NCI-H128 (cell line): ENCODE measurements around the gene NTRK2.

Source experiments
- DNase-seq: peaks from one replicate; lab custom pipeline; 2025; ENCODE audit not compliant: unreplicated experiment; lab: John Stamatoyannopoulos, UW

The NTRK2 gene

DNA sequence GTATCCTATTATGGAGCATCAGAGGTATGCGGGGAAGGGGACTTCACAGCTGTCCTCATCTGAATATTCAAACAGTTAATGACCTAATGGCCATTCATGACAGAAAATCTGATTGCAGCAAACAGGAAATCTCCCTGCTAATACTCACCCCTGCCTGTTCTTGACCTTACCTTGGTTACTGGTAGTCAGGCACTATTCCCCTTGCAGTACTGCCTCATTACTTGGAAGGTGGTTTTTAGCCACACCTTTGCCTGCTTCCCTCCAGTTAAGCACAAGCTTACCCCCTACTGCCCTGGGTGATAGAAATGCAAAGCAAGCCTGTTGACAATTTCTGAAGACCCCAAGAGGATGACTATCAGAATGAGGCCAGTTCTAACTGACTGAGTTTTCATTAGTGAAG, 332.4 kb downstream of the NTRK2 start:
- no peak for DNase-seq

DNA sequence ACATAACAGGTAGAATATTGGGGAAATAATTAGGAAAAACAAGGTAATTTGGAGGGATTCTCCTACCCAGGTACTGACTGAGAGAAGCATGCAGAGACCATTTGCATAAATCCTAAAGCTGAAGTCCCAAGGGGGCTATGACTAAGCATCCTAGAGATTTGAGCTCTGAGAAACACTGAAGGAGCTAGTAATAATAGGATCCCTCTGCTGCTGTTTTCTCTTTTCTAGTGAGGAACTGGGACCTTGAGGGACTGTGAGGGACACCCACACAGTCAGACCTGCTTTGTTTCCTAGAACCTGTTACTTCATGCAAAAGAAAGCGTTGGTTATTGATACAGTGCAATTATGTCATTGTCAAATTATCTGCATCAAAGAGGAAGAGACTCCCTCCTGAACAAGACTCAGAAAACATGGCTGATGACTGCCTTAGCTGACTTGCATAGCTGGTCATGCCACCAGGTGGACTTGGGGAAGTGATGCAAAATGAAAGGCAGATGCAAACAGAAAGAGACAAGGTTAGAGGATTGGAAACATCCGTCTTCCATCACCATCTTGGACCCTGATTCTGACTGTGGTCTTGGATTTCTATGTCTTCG, 335.4 kb downstream of the NTRK2 start:
- no peak for DNase-seq

DNA sequence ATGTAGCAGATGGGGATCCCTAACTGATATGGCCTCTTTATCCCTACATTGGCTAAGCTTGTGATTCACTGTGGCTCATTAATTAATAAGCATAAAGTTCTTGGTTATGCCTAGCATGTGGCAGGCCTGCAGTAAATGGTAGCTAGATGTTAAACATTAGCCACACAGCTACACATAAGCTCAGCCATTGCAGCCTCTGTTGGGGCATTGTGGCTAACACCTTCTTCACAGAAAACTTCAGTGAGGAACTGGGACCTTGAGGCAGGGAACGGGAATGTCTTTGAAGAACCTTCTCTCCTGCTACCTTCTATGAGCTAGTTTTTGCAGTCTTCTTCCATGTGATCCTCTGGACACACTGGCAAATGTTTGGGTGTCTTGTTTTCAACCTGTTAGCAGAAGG, 338.2 kb downstream of the NTRK2 start:
- no peak for DNase-seq

DNA sequence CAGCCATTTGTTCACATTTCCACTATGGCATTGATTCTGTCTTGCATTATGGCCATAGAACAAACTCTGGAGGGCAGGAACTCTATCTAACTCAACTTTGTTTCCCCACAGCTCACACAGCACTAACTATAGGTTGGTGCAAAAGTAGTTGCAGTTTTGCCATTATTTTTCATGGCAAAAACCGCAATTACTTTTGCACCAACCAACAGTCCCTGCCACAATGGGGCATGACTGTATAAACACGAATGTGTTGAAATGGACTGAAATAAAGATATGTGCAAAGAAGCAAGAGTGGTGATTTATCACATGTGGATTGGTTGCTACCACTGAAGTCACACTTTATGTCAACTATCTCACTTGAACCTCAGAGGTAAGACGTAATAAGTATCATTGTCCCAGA, 338.7 kb downstream of the NTRK2 start:
- no peak for DNase-seq

DNA sequence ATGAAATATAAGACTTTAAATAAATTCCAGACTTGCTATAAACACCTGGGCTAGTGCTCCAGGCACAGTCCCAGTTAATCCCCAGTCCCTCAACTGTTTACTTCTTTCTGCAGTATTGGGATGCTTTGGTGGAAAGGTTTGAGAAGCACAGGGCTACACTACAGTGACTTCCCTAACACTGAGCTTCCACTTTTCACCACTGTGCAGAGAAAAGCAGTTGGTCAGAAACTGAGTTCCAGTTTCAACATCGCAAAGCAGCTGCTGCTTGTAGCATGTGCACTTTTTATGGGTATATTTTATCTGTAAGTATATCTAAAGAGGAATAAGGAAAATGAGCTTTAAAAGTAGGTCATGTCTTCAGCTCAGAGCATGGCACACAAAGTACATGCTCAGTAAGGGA, 339.7 kb downstream of the NTRK2 start:
- DNase-seq, result no peak

DNA sequence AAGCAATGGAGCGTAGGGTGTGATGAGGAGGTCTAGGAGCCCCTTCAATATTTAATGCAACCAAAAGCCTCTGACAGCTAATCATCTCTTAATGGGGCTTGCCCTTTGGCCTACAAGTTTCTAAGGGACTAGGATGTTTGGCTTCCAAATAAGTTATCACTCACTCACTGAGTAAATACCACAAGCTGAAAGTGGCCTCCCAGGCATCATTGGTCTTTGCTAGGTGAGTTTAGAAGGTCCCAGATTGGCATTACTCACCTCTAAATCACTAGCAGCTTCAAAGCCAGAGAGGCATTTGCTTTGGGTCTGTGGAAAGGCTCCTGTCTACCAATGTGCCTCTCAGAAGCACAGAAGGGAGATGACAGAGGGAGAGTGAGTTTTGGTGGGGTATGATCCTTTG, 344.2 kb downstream of the NTRK2 start:
- no peak for DNase-seq

DNA sequence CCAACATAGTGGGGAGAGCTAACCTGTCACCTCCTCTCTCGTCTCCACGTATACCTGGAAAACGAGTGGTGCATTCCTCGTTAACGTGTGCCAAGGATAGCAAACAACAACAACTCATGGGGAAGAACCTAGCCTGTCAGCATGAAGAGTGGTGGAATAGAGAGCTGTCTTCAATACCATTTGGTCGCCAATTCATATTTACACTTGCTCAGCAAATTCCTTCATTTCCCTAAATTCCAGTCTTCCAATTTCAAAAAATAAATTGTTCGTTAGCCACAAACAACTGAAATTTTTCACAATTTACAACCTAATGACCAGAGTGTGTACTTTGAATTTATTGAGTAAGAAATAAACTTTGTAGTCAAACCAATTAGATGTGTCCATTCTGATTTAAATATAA, 344.8 kb downstream of the NTRK2 start:
- no peak for DNase-seq

DNA sequence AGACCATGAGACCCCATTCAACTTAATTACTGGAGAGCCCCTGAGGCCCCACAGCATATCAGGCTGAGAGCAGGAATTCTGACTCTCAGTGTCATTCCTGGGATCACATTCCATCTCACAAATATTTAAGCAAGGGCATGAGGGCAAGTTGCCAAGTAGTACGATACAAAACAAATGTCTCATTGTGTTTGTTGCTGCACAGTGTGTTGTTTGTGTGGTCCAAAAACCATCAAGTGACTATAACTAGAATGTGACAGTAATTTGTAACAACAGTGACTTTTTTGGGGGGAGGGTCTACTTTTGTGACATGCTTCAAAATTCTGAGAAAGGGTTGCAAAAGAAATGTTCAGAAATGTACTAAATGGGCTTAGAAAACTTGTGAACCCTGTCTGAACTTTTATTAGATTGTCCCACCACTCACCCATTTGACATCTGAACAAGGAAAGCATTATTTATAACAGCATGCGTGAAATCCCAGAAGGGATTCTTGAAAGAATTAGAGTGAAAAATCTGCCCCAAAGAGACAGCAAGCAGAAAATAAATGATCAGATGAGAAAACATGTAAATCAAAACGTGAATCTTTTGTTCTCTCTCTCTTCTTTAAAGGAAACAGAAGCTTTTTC, 347.0 kb downstream of the NTRK2 start:
- DNase-seq, result no peak

DNA sequence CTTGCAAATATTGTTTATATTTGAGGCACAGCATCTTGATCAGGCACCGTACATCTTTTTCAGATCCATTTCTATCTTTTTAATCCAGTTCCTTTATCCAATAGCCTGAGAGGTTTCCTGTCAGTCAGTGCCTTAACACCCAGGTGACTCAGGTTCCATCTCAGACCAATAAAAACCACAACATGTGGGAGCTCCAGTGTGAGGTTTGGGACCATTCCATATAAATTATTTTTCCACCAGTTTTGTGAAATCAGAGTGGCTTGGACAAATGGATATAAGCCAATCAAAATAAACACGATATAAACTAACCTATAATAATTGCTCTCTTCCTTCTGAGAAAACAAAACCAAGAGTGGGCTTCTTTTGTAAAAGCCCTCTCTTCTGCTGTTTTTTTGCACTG, 351.3 kb downstream of the NTRK2 start:
- no peak for DNase-seq

DNA sequence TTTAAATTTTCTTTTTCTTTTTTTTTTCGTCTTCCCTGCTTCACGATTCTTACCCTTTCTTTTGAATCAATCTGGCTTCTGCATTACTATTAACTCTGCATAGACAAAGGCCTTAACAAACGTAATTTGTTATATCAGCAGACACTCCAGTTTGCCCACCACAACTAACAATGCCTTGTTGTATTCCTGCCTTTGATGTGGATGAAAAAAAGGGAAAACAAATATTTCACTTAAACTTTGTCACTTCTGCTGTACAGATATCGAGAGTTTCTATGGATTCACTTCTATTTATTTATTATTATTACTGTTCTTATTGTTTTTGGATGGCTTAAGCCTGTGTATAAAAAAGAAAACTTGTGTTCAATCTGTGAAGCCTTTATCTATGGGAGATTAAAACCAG, 352.2 kb downstream of the NTRK2 start:
- no peak for DNase-seq

DNA sequence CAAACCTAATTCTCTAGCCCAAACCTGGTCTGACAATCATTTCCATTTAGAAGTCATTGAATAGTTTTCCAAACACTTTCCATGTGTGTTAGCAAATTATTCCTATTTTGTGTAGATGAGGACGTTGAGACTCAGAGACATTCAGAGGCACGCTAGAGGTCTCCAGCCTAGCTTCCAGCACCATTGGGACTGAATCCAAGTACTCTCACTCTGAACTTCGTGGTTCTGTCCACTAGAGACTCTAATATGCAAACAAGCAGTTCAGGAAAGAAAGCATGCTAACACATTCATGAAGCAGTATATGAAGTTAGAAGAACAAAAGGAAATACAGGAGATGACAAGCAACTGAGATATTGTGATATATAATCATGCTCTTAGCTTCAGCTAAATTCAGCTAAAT, 354.8 kb downstream of the NTRK2 start:
- no peak for DNase-seq

DNA sequence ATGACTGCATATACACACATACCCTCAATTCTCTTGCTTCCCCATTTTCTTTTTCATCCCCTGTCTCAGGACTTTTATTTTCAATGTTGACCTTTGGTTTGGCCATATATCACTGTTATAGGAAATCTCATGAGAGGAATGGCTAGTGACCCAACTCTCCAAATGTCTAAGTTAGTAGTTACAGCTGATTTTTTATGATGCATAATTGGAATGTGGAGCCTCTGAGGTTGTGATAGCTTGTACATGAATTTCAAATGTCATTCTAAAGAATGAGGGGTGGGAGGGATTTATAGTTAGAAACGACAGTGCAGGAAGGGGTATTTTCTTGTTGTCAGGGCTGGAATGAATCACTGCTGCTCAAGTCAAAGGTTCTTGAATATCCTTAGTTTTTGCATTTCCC, 356.1 kb downstream of the NTRK2 start:
- DNase-seq, result no peak

DNA sequence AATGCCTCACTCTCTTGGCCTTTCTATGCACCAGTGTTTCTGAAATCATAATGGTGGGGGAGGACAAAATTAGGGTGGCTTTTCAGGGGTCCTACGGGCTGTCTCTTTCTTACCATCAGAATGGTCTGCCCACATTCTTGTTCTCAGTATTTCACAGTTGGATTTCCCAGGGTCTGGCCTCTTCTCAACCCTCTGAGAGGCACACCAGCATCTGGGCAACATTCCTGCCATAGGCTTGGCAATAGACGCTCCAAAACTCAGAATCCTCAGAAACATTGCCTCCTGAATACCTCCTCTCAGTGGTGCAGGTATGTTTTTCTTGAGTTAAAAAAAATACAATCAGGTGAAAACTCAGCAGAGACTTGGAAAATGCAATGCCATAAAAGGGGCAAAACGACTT, 358.3 kb downstream of the NTRK2 start:
- no peak for DNase-seq

DNA sequence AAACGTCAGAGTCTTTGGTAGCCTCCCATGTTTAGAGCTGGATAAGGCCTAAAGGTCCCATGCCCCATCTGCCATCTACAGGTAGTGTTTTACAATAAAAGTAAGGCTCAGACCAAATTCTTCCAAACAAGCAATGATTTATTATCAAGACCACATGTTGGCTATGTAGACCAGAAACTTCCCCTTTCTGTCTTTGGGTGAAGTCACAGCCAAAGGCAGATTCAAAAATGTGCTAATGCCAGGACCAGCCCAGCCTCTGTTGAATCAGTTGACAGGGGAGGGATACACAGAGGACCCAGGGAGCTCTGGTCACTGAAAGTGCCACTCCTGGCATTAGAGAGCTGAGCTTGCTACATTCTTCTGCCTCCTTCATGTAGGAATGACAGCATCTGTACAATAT, 360.8 kb downstream of the NTRK2 start:
- DNase-seq, result no peak

DNA sequence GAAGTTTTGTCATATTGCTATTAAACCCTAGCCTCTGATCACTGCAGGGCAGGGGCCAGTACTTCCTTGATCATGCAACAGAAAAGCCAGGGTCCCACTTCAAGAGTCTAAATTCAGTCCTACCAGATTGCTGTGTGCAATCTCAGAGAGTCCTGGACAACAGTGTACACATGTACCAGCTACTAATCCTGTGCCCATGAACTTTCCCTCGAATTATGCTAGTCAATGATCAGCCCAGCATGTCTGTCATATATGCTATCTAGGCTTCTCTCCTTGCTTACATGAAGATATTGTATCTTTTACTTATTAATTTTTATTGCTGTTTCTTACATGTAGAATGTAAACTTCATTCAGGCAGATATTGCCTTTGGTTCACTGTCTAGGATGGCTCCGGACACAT, 367.0 kb downstream of the NTRK2 start:
- DNase-seq, result no peak

DNA sequence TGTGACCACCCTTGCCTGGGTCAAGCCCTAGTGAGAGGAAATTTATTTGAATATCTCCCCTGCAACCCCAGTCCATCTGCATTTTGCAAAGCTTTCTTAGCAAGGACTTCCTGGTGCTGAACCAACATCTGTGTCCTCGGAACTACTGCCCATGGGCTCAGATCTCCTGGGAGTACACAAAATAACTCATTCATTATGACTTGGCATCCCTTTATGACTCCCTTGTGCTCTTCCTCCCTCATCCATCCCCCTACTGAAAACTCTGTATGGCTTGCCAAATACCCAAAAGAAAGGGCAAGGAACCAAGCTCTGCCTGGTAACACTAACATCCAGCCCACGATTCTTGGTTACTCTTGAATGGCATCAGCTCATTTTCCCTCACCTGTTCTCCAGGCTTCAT, 368.5 kb downstream of the NTRK2 start:
- no peak for DNase-seq

DNA sequence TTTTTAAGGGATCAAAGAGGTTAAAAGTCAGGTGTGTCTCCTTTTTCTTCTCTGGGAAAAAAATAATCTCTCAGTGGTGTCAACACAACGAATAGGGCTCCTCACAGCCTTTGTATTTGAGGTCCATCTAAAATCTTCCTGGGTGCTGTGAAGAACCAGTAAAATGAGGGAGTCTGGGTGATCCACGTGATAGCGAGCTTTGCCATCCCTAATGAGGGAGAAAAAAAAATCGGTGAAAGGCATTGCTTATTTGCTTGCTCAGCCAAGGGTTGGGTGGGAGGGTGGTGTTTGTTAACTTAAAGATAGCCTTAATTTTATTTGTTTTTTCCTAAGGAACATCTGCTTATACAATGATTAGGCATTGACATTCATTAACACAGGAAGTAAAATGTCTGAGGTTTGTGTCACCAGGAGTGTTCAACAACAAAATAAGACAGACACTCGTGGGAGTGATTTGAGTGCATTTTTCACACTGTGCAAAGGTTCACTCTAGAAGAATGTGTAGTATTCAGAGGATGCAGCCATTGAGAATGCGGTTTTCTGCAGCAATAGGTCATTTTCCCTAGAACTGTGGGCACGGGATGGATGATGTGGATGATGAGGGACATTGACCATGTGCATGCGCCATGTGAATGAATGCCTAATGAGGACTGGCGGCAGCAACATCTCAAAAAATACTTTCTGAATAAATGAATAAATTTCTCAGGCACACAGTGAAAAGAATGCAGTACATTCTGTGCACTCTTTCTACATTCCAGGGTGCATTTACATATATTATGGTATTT, 369.5 kb downstream of the NTRK2 start:
- DNase-seq, result no peak

DNA sequence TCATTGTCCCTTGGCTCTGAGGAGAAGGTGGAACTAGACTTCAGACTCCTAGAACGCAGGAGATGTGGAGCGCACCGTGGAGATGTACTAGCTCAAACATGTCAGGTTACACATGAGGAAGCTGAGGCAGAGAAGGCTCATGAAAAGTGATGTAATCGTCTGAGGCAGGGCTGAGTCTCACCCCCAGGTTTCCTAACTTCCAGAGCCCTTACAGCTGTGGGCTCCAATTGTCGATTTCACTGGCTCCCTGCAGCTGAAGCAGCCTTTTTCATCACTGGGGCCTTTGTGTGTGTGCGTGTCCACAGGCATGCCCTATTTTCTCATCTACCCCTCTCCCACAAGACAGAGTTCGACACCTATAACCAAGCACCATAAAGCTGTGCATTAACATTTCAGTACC, 370.6 kb downstream of the NTRK2 start:
- no peak for DNase-seq

DNA sequence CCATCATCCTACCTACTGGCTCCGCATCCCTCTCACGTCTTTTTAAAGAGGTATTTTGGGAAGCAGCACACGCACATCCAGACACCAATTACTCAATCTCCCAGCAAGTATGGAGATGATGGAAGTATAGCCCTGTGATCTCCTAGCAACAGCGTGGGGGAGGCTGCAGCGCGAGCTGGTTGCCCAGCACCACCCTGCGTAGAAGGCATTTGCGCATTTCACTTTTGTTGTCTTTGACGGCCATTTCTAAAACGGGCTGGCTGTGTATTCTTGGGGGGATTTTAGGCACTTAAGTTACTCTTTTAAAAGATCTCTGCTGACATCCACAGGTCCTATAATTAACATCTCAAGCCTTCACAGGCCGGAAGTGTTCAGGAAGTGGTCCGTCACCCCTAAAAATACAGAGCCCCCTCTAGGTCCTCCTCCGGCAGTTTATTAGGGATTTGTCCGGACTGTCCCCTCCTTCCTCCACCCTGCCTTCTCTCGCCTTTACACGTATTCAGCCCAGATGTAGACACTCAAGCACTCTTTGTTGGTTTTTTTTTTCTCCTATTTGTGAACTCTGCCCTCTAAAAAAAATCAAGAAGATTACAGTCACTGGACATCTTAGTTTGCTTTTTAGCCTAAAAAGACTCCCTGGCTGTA, 371.4 kb downstream of the NTRK2 start:
- DNase-seq, result no peak

DNA sequence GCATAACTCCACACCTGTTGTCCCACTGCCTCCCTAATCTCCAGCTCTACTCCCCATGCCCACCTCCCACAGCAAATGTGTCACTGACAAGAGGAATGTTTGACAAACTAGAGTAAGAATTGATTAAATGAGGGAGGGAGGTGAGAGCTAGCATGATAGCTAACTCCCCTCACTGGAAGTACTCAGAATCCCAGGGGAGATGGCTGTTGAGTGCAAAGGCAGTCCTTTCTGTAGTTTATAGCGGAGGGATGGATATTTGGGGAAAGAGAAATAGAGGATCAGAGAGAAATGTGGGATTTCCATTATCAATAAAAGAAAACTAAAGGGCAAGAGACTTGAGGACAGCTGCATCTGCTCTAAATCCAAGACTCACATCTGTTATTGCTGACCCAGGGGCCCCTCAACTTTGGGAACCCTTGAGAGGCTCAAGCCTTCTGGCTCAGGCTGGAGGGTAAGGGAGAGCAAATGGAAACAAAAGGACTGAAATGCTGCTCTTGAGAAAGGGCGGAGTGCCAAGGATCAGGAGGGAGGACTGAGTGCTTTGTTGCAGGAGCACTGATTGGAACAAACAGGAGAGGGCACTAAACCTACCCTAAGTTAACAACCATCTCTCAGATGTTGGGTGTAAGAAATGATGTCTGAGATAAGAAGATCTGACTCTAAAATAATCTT, 372.1 kb downstream of the NTRK2 start:
- no peak for DNase-seq

DNA sequence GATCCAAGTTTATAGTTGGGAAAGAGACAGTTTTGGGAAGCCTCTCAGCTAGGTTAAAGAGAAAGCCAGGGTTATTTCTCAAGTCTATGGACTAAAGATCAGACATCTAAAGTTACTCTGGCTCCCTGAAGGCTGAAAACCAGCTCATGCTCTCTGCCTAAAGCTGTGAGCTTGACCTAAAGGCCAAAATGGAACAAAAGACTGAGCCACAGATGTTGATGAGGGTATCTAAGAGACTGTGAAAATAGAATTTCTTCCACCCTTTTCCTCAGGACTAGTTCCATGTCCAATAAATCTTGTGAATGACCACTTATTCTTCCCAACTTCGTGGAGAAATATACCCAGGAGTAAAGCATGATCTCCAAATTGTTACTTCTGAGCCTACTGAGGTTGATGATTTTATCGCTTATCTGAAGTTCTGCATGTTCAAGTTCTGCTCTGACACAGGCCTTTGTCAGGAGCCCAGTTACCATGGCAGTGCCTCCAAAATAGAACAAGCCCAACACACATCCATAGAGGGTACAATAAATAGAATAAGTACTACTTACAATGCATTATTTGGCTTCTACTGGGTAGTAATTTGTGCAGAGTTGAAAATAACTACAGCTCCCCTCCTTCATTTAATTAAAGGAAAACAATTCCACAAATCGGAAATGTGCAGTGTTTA, 373.6 kb downstream of the NTRK2 start:
- DNase-seq, result no peak
